ENCODE measurements around the gene BSND.

GRCh38 chr1:55049914-55050278, 51.2 kb downstream of the BSND start:
- no peak for TF ChIP-seq POLR2A (IDR thresholded peaks at IDR 0.05)
- no peak for TF ChIP-seq EP300 (IDR thresholded peaks at IDR 0.05)

Measured in upper lobe of left lung (tissue), 4 donors.